ENCODE results near the gene ELOB. TPM values are rescaled to one million over a fixed set of nuclear protein-coding genes. Genes with fewer than 3 reads are reported as not detected.

The ELOB gene
- total RNA-seq, 1 experiment from 2014 or later = 175 TPM

DNA sequence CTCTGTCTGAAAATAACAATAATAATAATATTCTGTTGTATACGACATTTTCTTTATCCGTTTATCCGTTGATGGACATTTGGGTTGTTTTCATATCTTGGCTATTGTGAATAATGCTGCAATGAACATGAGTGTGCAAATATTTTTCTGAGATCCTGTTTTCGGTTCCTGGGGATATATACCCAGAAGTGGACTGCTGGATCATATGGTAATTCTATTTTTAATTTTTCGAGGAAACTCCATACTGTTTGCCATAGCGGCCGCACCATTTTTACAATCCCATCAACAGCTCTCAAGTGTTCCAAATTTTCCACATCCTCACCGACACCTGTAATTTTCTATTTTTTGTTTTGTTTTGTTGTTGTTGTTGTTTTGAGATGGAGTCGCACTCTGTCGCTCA, 15.9 kb upstream of the ELOB start:
- H3K27ac Mint-ChIP-seq (ENCODE audit: unreplicated experiment) = no peak overlapping the region
- H3K4me1 Mint-ChIP-seq (ENCODE audit: low read depth, unreplicated experiment) = peaks cover 25% of the 10 kb centered on the region
- ChIA-PET POLR2A (no interaction called here), CTCF (no interaction called here)
- peaks cover 4% of the 10 kb centered on the region for H3K36me3 Mint-ChIP-seq (ENCODE audit: insufficient read depth, unreplicated experiment)
- no peaks in the 10 kb centered on the region for H3K27me3 Mint-ChIP-seq (ENCODE audit: insufficient read depth, unreplicated experiment)
- Histone ChIP-seq H3K4me1 (peaks cover 26% of the 10 kb centered on the region), H3K4me3 (ENCODE audit: low read depth, low read length) (no peak overlapping the region), H3K9me3 (no peaks in the 10 kb centered on the region), H3K36me3 (ENCODE audit: control insufficient read depth, insufficient read depth, low read length) (no peaks in the 10 kb centered on the region), H3K27me3 (replicated peaks; ENCODE audit: control insufficient read depth, insufficient read depth, low read length) (no peaks in the 10 kb centered on the region)
- no TSS peak for BruUV-seq (replicated peaks)
- intact Hi-C loops (cut with micrococcal nuclease; ENCODE audit: unreplicated experiment) = loop anchor here (5.0 kb wide), 1 partner anchor 54 kb away; no protein-coding TSS in a partner anchor
- DNase-seq = no peak
- no peaks in the 10 kb centered on the region for H3K9me3 Mint-ChIP-seq (ENCODE audit: unreplicated experiment)
- no peak overlapping the region for H3K4me3 Mint-ChIP-seq (ENCODE audit: unreplicated experiment)
- TF ChIP-seq, protein P1, sequence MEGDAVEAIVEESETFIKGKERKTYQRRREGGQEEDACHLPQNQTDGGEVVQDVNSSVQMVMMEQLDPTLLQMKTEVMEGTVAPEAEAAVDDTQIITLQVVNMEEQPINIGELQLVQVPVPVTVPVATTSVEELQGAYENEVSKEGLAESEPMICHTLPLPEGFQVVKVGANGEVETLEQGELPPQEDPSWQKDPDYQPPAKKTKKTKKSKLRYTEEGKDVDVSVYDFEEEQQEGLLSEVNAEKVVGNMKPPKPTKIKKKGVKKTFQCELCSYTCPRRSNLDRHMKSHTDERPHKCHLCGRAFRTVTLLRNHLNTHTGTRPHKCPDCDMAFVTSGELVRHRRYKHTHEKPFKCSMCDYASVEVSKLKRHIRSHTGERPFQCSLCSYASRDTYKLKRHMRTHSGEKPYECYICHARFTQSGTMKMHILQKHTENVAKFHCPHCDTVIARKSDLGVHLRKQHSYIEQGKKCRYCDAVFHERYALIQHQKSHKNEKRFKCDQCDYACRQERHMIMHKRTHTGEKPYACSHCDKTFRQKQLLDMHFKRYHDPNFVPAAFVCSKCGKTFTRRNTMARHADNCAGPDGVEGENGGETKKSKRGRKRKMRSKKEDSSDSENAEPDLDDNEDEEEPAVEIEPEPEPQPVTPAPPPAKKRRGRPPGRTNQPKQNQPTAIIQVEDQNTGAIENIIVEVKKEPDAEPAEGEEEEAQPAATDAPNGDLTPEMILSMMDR (IDR thresholded peaks at IDR 0.05; ENCODE audit: insufficient read depth in 1 of 2, low read depth in 1 of 2, low read length in 1 of 2, severe bottlenecking in 1 of 2, unreplicated experiment in 1 of 2) = no peak

DNA sequence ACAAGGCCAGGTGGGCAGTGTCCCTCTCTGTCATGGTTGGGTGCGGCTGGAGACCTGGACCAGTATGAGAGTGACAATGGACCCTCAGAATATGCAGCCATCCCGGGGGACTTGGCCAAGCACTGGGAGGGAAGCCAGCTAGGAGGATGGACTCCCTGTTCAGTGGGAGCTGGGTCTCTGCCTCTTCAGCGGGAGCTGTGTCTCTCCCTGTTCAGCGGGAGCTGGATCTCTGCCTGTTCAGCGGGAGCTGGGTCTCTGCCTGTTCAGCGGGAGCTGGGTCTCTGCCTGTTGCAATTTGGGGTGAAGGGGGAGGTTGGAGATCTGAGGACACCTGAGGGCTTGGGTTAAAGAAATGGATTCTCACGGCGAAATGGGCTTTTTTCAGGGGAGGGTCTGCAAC, 14.1 kb upstream of the ELOB start:
- no peak overlapping the region for H3K4me3 ChIP-seq (ENCODE audit: low read depth, low read length)
- no peaks in the 10 kb centered on the region for H3K36me3 ChIP-seq (ENCODE audit: control insufficient read depth, insufficient read depth, low read length)
- intact Hi-C loops (cut with micrococcal nuclease; ENCODE audit: unreplicated experiment) = loop anchor here (5.0 kb wide), 1 partner anchor 56 kb away; no protein-coding TSS in a partner anchor
- POLR2A ChIA-PET = interaction anchor here (0.7 kb wide), 1 partner anchor 85 kb away, joined by 5 read pairs; no protein-coding TSS in a partner anchor
- no peak for DNase-seq
- CTCF ChIA-PET = no interaction called here
- Mint-ChIP-seq H3K27me3 (ENCODE audit: insufficient read depth, unreplicated experiment) (no peaks in the 10 kb centered on the region), H3K4me3 (ENCODE audit: unreplicated experiment) (no peak overlapping the region), H3K27ac (ENCODE audit: unreplicated experiment) (no peak overlapping the region), H3K4me1 (ENCODE audit: low read depth, unreplicated experiment) (peaks cover 16% of the 10 kb centered on the region), H3K36me3 (ENCODE audit: insufficient read depth, unreplicated experiment) (peaks cover 4% of the 10 kb centered on the region), H3K9me3 (ENCODE audit: unreplicated experiment) (no peaks in the 10 kb centered on the region)
- no peaks in the 10 kb centered on the region for H3K27me3 ChIP-seq (replicated peaks; ENCODE audit: control insufficient read depth, insufficient read depth, low read length)
- no peaks in the 10 kb centered on the region for H3K9me3 ChIP-seq
- H3K4me1 ChIP-seq = peaks cover 22% of the 10 kb centered on the region
- BruUV-seq (replicated peaks) = no TSS peak
- TF ChIP-seq, protein P1 (IDR thresholded peaks at IDR 0.05; ENCODE audit: insufficient read depth in 1 of 2, low read depth in 1 of 2, low read length in 1 of 2, severe bottlenecking in 1 of 2, unreplicated experiment in 1 of 2) = no peak

DNA sequence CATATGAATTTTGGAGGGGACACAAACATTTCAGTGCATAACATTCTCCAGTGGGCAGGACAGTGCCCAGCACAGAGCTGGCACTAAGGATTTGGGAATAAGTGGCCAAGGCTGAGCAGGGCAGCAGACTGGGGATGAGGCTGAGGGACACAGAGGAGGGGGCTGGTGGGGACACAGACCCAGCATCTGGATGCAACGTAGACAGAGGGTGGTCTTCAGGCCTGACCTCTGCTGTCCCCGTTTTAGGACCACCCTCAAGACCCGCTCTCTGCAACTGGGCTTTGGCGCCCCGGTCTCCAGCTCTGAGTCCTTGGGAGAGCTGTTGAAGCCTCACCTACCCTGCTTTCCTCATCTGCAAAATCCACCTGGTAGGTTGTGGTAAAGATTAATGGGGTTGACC, 13.6 kb upstream of the ELOB start:
- no peaks in the 10 kb centered on the region for H3K9me3 ChIP-seq

More for the DNA sequence above, 13.6 kb upstream of the ELOB start:
- no peaks in the 10 kb centered on the region for H3K27me3 Mint-ChIP-seq (ENCODE audit: insufficient read depth, unreplicated experiment)
- H3K4me3 Mint-ChIP-seq (ENCODE audit: unreplicated experiment) = no peak overlapping the region
- peaks cover 10% of the 10 kb centered on the region for H3K4me1 Mint-ChIP-seq (ENCODE audit: low read depth, unreplicated experiment)
- peaks cover 4% of the 10 kb centered on the region for H3K36me3 Mint-ChIP-seq (ENCODE audit: insufficient read depth, unreplicated experiment)
- peaks cover 16% of the 10 kb centered on the region for H3K4me1 ChIP-seq
- CTCF ChIA-PET = no interaction called here
- BruUV-seq (replicated peaks) = no TSS peak
- TF ChIP-seq, protein P1 (IDR thresholded peaks at IDR 0.05; ENCODE audit: insufficient read depth in 1 of 2, low read depth in 1 of 2, low read length in 1 of 2, severe bottlenecking in 1 of 2, unreplicated experiment in 1 of 2) = no peak
- POLR2A ChIA-PET = no interaction called here
- H3K27ac Mint-ChIP-seq (ENCODE audit: unreplicated experiment) = no peak overlapping the region
- no peak overlapping the region for H3K4me3 ChIP-seq (ENCODE audit: low read depth, low read length)
- no peaks in the 10 kb centered on the region for H3K36me3 ChIP-seq (ENCODE audit: control insufficient read depth, insufficient read depth, low read length)
- intact Hi-C loops (cut with micrococcal nuclease; ENCODE audit: unreplicated experiment) = loop anchor here (5.0 kb wide), 1 partner anchor 57 kb away; no protein-coding TSS in a partner anchor
- H3K9me3 Mint-ChIP-seq (ENCODE audit: unreplicated experiment) = no peaks in the 10 kb centered on the region
- H3K27me3 ChIP-seq (replicated peaks; ENCODE audit: control insufficient read depth, insufficient read depth, low read length) = no peaks in the 10 kb centered on the region
- no peak for DNase-seq
